ENCODE measurements around the gene TDRD15. TPM values are rescaled to one million over a fixed set of nuclear protein-coding genes. Genes with fewer than 3 reads are reported as not detected.

TDRD15 gene
- total RNA-seq, 1 donor from 2014 or later, result not detected

DNA sequence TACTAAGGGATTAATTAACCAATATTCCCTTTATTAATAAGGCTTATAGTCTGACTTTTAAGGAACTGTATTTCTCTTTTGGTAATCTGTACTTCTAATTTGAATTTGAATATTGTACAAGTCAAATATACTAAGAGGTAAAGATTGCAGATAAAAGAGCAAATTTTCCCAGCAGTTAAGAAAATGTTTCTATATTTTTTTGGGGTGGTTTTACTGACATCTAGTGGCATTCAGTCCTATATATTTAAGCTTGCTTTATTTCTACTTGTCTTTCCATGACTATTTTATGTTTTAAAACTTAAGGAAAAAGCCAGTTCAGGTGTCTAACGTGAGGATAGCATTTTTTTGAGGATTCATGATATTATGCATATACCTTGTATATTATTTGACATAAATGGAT is 41.6 kb downstream of the TDRD15 start:
- no peaks in the 10 kb centered on the region for H3K27me3 ChIP-seq (ENCODE audit: control insufficient read depth in 3 of 3, insufficient read depth in 3 of 3, low read length in 3 of 3)
- H3K36me3 ChIP-seq (ENCODE audit: control insufficient read depth in 3 of 3, insufficient read depth in 3 of 3, low read length in 3 of 3), result no peaks in the 10 kb centered on the region
- no peak overlapping the region for H3K9ac ChIP-seq (ENCODE audit: low read depth in 1 of 3, low read length in 3 of 3)

DNA sequence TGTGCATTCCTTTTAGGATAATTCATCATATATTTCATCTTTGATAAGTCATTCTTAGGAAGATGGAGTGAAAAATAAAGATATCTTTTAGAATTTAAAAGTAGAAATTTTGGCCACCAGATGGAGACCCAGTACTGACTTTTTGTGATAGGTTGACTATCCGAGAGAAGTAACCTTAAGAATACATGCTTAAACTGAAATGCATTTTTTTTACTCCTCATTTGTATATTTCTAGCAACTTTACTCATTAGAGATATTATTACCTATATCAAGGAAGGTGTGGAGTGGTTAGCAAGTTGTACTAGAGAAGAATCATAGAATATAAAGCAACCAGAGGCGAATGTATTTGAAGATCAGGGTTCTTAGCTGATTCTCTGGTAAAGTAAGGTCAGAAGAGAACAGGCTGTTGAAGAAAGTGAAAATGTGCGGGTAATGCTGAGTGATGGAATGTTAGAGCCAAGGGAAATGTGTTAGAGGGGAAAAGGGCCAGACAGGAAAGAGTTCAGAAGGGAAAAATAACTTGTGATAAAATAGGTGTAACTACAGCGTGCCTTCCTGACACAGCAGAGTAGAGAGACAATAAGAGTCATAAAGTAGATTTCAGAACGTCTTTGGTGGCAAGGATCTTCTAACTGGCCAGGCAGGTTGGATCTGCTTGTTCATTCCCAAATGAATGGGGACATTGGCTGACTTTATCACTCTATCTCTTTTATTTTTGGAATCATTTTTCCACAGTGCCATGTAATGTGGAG is 52.3 kb downstream of the TDRD15 start:
- no peaks in the 10 kb centered on the region for H3K27me3 ChIP-seq (ENCODE audit: control insufficient read depth in 3 of 3, insufficient read depth in 3 of 3, low read length in 3 of 3)
- no peaks in the 10 kb centered on the region for H3K4me1 ChIP-seq (ENCODE audit: control insufficient read depth in 3 of 3, insufficient read depth in 3 of 3, low read length in 3 of 3)
- no peak overlapping the region for H3K4me3 ChIP-seq (ENCODE audit: low read length in 3 of 3)
- no peaks in the 10 kb centered on the region for H3K36me3 ChIP-seq (ENCODE audit: control insufficient read depth in 3 of 3, insufficient read depth in 3 of 3, low read length in 3 of 3)
- no peaks in the 10 kb centered on the region for H3K9me3 ChIP-seq (ENCODE audit: control insufficient read depth in 3 of 3, low read length in 3 of 3)
- H3K9ac ChIP-seq (ENCODE audit: low read depth in 1 of 3, low read length in 3 of 3), result no peak overlapping the region
- H3K27ac ChIP-seq (ENCODE audit: low read depth, low read length), result no peak overlapping the region

More for the DNA sequence above, 41.6 kb downstream of the TDRD15 start:
- Histone ChIP-seq H3K4me3 (ENCODE audit: low read length in 3 of 3) (no peak overlapping the region), H3K27ac (ENCODE audit: low read depth, low read length) (no peak overlapping the region), H3K9me3 (ENCODE audit: control insufficient read depth in 3 of 3, low read length in 3 of 3) (no peaks in the 10 kb centered on the region), H3K4me1 (ENCODE audit: control insufficient read depth in 3 of 3, insufficient read depth in 3 of 3, low read length in 3 of 3) (no peaks in the 10 kb centered on the region)

DNA sequence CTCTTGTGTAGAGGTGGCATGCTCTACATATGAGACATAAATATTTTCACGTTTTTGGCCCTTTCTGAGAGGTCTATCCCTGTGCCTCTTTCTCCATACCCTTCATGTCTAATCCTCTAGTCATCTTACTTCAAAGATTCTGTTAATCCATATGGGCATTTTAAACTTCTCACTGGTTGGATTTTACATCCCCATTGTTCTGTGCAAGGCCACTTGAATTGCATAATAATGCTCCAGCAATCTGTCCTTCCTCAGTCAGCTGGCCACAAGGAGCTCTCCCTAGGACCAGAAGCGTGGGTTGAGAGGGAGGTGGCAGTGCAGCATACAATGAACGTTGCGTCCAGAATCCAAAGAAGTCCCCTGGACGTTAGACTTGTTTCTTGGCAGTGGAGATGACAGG is 58.2 kb downstream of the TDRD15 start:
- H3K9ac ChIP-seq (ENCODE audit: low read depth in 1 of 3, low read length in 3 of 3), result no peak overlapping the region
- H3K9me3 ChIP-seq (ENCODE audit: control insufficient read depth in 3 of 3, low read length in 3 of 3), result no peaks in the 10 kb centered on the region
- no peaks in the 10 kb centered on the region for H3K27me3 ChIP-seq (ENCODE audit: control insufficient read depth in 3 of 3, insufficient read depth in 3 of 3, low read length in 3 of 3)
- no peak overlapping the region for H3K27ac ChIP-seq (ENCODE audit: low read depth, low read length)
- H3K4me3 ChIP-seq (ENCODE audit: low read length in 3 of 3), result no peak overlapping the region
- no peaks in the 10 kb centered on the region for H3K4me1 ChIP-seq (ENCODE audit: control insufficient read depth in 3 of 3, insufficient read depth in 3 of 3, low read length in 3 of 3)
- no peaks in the 10 kb centered on the region for H3K36me3 ChIP-seq (ENCODE audit: control insufficient read depth in 3 of 3, insufficient read depth in 3 of 3, low read length in 3 of 3)

DNA sequence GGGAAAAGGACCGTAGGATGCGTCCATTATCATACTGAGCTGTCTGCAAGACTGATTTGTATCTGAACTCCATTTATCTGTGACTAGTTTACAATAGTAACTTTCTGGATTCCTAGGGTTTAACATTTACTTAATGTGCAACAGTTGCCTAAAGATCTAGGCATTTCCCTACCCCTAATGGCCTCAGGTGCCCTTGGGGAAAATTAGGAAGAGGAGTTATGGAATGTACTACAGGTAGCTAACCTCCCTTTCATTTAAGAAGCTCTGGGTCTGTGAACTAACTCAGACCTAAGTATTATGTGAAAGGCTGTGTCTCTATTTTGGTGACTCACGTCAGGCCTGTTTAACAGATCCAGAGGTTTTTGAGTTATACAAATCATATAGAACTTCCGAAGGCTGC is 59.5 kb downstream of the TDRD15 start:
- Histone ChIP-seq H3K27ac (ENCODE audit: low read depth, low read length) (no peak overlapping the region), H3K9ac (ENCODE audit: low read depth in 1 of 3, low read length in 3 of 3) (no peak overlapping the region), H3K27me3 (ENCODE audit: control insufficient read depth in 3 of 3, insufficient read depth in 3 of 3, low read length in 3 of 3) (no peaks in the 10 kb centered on the region), H3K9me3 (ENCODE audit: control insufficient read depth in 3 of 3, low read length in 3 of 3) (no peaks in the 10 kb centered on the region), H3K4me3 (ENCODE audit: low read length in 3 of 3) (no peak overlapping the region), H3K36me3 (ENCODE audit: control insufficient read depth in 3 of 3, insufficient read depth in 3 of 3, low read length in 3 of 3) (no peaks in the 10 kb centered on the region), H3K4me1 (ENCODE audit: control insufficient read depth in 3 of 3, insufficient read depth in 3 of 3, low read length in 3 of 3) (no peaks in the 10 kb centered on the region)

DNA sequence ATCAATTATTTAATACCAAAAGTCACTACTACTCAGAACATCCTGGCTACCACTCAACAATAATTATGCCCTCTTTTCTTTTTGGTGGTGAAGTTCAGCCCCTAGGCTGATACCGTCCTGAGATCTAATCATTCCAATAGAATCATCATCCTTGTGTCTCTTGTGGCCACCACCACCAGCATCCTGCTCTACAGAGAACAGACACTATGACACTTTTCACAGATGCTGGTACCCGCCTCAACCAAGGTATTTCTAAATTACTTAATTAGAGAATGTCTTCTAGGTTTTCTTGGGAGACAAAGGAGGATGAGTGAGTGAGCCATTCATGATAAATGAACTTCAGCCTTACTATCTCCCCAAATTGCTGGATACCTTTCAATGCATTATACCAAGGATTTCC is 60.0 kb downstream of the TDRD15 start:
- Histone ChIP-seq H3K4me1 (ENCODE audit: control insufficient read depth in 3 of 3, insufficient read depth in 3 of 3, low read length in 3 of 3) (no peaks in the 10 kb centered on the region), H3K9ac (ENCODE audit: low read depth in 1 of 3, low read length in 3 of 3) (no peak overlapping the region), H3K27ac (ENCODE audit: low read depth, low read length) (no peak overlapping the region), H3K9me3 (ENCODE audit: control insufficient read depth in 3 of 3, low read length in 3 of 3) (no peaks in the 10 kb centered on the region), H3K4me3 (ENCODE audit: low read length in 3 of 3) (no peak overlapping the region), H3K27me3 (ENCODE audit: control insufficient read depth in 3 of 3, insufficient read depth in 3 of 3, low read length in 3 of 3) (no peaks in the 10 kb centered on the region), H3K36me3 (ENCODE audit: control insufficient read depth in 3 of 3, insufficient read depth in 3 of 3, low read length in 3 of 3) (no peaks in the 10 kb centered on the region)

DNA sequence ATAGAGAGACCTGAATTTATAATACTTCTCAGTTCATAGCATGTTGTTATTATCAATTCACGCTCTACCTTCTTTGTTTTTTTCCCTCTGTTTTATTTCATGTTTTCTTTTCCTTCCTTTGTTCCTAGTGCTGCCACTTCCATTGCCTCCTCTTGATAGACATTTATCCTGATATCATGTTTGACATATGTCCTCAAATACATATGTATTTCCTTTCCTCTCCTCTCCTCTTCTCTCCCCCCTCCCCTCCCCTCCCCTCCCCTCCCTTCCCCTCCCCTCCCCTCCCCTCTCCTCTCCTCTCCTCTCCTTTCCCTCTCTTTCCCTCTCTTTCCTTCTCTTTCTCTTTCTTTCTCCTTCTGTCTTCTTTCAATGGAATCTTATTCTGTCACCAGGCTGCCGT is 67.8 kb downstream of the TDRD15 start:
- H3K36me3 ChIP-seq (ENCODE audit: control insufficient read depth in 3 of 3, insufficient read depth in 3 of 3, low read length in 3 of 3), result no peaks in the 10 kb centered on the region
- H3K9ac ChIP-seq (ENCODE audit: low read depth in 1 of 3, low read length in 3 of 3), result no peak overlapping the region
- H3K27me3 ChIP-seq (ENCODE audit: control insufficient read depth in 3 of 3, insufficient read depth in 3 of 3, low read length in 3 of 3), result no peaks in the 10 kb centered on the region
- no peaks in the 10 kb centered on the region for H3K4me1 ChIP-seq (ENCODE audit: control insufficient read depth in 3 of 3, insufficient read depth in 3 of 3, low read length in 3 of 3)
- H3K9me3 ChIP-seq (ENCODE audit: control insufficient read depth in 3 of 3, low read length in 3 of 3), result no peaks in the 10 kb centered on the region
- H3K27ac ChIP-seq (ENCODE audit: low read depth, low read length), result no peak overlapping the region
- no peak overlapping the region for H3K4me3 ChIP-seq (ENCODE audit: low read length in 3 of 3)

Other genes starting within 250 kb of the TDRD15 start
- 0.52 TPM for gene APOB, start 79.9 kb upstream of the TDRD15 start, total RNA-seq

All from skeletal muscle tissue (tissue), 4 donors.